HCT116 (cell line): ENCODE measurements around the gene AGPS.

Experiments used
- CTCF ChIP-seq, 3 experiments: fragments of 200-600 bp in 1 of 3; sonication (generic) in 1 of 3; IDR thresholded peaks in 2 of 3; conservative IDR thresholded peaks in 1 of 3; 2 replicates each; pipeline ENCODE4 v1.5.1; 2012 to 2017; ENCODE audit warnings: low read depth in 2 of 3, low read length in 2 of 3, antibody characterized with exemption in 1 of 3, borderline replicate concordance in 1 of 3, control low read depth in 1 of 3, mild to moderate bottlenecking in 1 of 3, mixed read lengths in 1 of 3, mixed run types in 1 of 3, moderate library complexity in 1 of 3; ENCODE audit not compliant: insufficient read depth in 1 of 3
- EZH2 ChIP-seq: fragments of 200-600 bp; sonication (generic); IDR thresholded peaks from 2 replicates; pipeline ENCODE4 v1.6.1; 2017; ENCODE audit warnings: antibody characterized with exemption, mixed run types
- FOSL1 ChIP-seq: IDR thresholded peaks from 2 replicates; pipeline ENCODE4 v1.6.1; 2012; ENCODE audit warnings: low read depth
- POLR2AphosphoS5 ChIP-seq: IDR thresholded peaks from 2 replicates; pipeline ENCODE4 v1.6.1; 2011; ENCODE audit warnings: mild to moderate bottlenecking, low read depth, low read length, moderate library complexity
- RAD21 ChIP-seq: IDR thresholded peaks from 2 replicates; pipeline ENCODE4 v1.6.1; 2012; ENCODE audit warnings: low read depth, mild to moderate bottlenecking
- REST ChIP-seq: IDR thresholded peaks from 2 replicates; pipeline ENCODE4 v1.6.1; 2012; ENCODE audit warnings: low read depth
- SIN3A ChIP-seq: IDR thresholded peaks from 2 replicates; pipeline ENCODE4 v1.6.1; 2012; ENCODE audit warnings: low read depth

GRCh38 chr2:177405029-177405692, 12.6 kb downstream of the AGPS start:
- TF ChIP-seq CTCF (IDR thresholded peaks at IDR 0.05 in 2 of 3, conservative IDR thresholded peaks at IDR 0.05 in 1 of 3; ENCODE audit: borderline replicate concordance in 1 of 3, insufficient read depth in 1 of 3, low read depth in 2 of 3, low read length in 2 of 3): no peak
- no peak for TF ChIP-seq EZH2
- no peak for TF ChIP-seq FOSL1
- no peak for TF ChIP-seq RAD21
- TF ChIP-seq POLR2AphosphoS5: no peak
- TF ChIP-seq REST: no peak
- TF ChIP-seq SIN3A: no peak
